ENCODE results near the gene SNRPA. TPM values are rescaled to one million over a fixed set of nuclear protein-coding genes. Genes with fewer than 3 reads are reported as not detected.
A peak's percentile ranks its signal among the peaks of the same experiment; 100 is the strongest.
"Not testable (repeated sequence)": the region's sequence is repeated elsewhere in the genome, so short reads cannot be mapped to it uniquely, and the experiment has no call there.

The SNRPA gene
- total RNA-seq, 1 donor from 2014 or later = 19.5 TPM

- peak; percentile 98 for DNase-seq (ENCODE audit: low read depth)
Observed at GRCh38 chr19:40777937-40778705, 27.1 kb downstream of the SNRPA start, which contains the start of gene RAB4B. TSS of gene RAB4B (plus strand) at chr19:40778247. CDS start at chr19:40778376, 129 bp downstream.

DNA sequence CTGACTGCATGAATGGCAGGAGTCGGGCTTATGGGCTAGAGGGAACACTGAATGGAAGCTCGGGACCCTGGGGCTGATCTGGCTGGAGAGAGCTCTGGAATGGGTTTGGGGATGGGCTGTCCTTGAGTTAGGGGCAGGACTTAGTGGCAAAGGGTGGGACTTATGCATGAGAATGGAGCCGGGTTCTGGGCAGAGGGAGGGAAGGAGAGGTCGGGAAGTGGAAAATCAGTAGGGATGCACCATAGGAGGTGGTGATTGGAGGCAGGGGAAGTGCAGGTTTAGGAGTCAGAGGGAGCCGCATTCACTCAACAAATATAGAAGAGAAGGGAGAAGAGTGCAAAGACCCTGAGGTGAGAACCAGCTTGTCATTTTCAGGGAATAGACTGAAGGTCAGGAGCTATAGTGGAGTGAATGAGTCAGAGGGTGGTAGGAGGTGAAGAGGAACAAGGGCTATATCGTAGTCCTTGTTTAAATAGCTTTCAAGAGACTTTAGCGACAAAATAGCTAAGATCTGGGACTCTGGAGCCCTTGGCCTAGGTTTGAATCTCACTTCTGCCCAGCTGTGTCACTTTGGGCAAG is 27.8 kb downstream of the SNRPA start:
- TF ChIP-seq, protein P1, sequence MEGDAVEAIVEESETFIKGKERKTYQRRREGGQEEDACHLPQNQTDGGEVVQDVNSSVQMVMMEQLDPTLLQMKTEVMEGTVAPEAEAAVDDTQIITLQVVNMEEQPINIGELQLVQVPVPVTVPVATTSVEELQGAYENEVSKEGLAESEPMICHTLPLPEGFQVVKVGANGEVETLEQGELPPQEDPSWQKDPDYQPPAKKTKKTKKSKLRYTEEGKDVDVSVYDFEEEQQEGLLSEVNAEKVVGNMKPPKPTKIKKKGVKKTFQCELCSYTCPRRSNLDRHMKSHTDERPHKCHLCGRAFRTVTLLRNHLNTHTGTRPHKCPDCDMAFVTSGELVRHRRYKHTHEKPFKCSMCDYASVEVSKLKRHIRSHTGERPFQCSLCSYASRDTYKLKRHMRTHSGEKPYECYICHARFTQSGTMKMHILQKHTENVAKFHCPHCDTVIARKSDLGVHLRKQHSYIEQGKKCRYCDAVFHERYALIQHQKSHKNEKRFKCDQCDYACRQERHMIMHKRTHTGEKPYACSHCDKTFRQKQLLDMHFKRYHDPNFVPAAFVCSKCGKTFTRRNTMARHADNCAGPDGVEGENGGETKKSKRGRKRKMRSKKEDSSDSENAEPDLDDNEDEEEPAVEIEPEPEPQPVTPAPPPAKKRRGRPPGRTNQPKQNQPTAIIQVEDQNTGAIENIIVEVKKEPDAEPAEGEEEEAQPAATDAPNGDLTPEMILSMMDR (IDR thresholded peaks at IDR 0.05; ENCODE audit: insufficient read depth, low read length, severe bottlenecking) = no peak
- FAIRE-seq = no peak
- Histone ChIP-seq H3K27me3 (ENCODE audit: control insufficient read depth, insufficient read depth, low read length) (no peaks in the 10 kb centered on the region), H3K4me3 (ENCODE audit: low read depth, low read length) (peak overlapping the region; percentile 82), H3K36me3 (ENCODE audit: control insufficient read depth, insufficient read depth, low read length) (peaks cover 3% of the 10 kb centered on the region)
- peak; percentile 55 for DNase-seq (ENCODE audit: low read depth)

More at GRCh38 chr19:40777937-40778705, 27.1 kb downstream of the SNRPA start, which contains the start of gene RAB4B:
- Histone ChIP-seq H3K36me3 (ENCODE audit: control insufficient read depth, insufficient read depth, low read length) (no peaks in the 10 kb centered on the region), H3K27me3 (ENCODE audit: control insufficient read depth, insufficient read depth, low read length) (no peaks in the 10 kb centered on the region), H3K4me3 (ENCODE audit: low read depth, low read length) (peak within 1 kb of the TSS; percentile 82)
- TF ChIP-seq, protein P1 (IDR thresholded peaks at IDR 0.05; ENCODE audit: insufficient read depth, low read length, severe bottlenecking) = peak; percentile 3
- FAIRE-seq = no peak

DNA sequence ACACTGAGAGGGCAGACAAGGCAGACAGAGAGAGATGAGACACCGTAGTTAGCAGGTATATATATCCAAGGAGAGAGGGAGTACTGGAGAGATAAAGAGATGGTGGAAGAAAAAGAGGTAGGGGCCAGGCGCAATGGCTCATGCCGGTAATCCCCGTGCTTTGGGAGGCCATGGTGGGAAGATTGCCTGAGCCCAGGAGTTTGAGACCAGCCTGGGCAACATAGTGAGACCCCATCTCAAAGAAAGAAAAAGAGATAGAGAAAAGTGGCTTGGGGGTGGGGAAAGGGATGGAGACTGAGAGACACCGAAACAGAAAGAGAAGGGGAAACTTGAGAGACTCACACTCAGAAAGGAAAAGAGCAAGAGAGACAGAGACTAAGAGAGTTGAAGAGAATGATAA is 29.6 kb downstream of the SNRPA start:
- H3K36me3 ChIP-seq (ENCODE audit: control insufficient read depth, insufficient read depth, low read length) = peaks cover 3% of the 10 kb centered on the region
- FAIRE-seq (no peak), DNase-seq (ENCODE audit: low read depth) (no peak)
- no peak overlapping the region for H3K4me3 ChIP-seq (ENCODE audit: low read depth, low read length)
- TF ChIP-seq, protein P1 (IDR thresholded peaks at IDR 0.05; ENCODE audit: insufficient read depth, low read length, severe bottlenecking) = no peak
- H3K27me3 ChIP-seq (ENCODE audit: control insufficient read depth, insufficient read depth, low read length) = no peaks in the 10 kb centered on the region

GRCh38 chr19:40781140-40781539 is 30.1 kb downstream of the SNRPA start:
- FAIRE-seq (no peak), DNase-seq (ENCODE audit: low read depth) (no peak)
- no peaks in the 10 kb centered on the region for H3K27me3 ChIP-seq (ENCODE audit: control insufficient read depth, insufficient read depth, low read length)
- peaks cover 3% of the 10 kb centered on the region for H3K36me3 ChIP-seq (ENCODE audit: control insufficient read depth, insufficient read depth, low read length)
- TF ChIP-seq, protein P1 (IDR thresholded peaks at IDR 0.05; ENCODE audit: insufficient read depth, low read length, severe bottlenecking) = no peak
- H3K4me3 ChIP-seq (ENCODE audit: low read depth, low read length) = no peak overlapping the region

DNA sequence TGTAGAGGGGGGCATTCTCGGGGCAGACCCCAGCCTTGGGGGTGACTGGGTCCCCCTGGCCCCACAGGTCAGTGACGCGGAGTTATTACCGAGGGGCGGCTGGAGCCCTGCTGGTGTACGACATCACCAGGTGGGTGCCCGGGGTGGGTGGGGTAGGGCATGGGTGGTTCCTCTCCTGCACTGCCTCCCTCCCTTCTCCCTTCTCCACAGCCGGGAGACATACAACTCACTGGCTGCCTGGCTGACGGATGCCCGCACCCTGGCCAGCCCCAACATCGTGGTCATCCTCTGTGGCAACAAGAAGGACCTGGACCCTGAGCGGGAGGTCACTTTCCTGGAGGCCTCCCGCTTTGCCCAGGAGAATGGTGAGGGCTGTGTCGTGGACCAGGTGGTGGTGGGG is 32.7 kb downstream of the SNRPA start:
- DNase-seq (ENCODE audit: low read depth) (no peak), FAIRE-seq (no peak)
- no peaks in the 10 kb centered on the region for H3K27me3 ChIP-seq (ENCODE audit: control insufficient read depth, insufficient read depth, low read length)
- H3K4me3 ChIP-seq (ENCODE audit: low read depth, low read length) = no peak overlapping the region
- H3K36me3 ChIP-seq (ENCODE audit: control insufficient read depth, insufficient read depth, low read length) = peaks cover 5% of the 10 kb centered on the region
- TF ChIP-seq, protein P1 (IDR thresholded peaks at IDR 0.05; ENCODE audit: insufficient read depth, low read length, severe bottlenecking) = no peak

- not testable (repeated sequence) for H3K36me3 ChIP-seq (ENCODE audit: control insufficient read depth, insufficient read depth, low read length); H3K4me3 ChIP-seq (ENCODE audit: low read depth, low read length); FAIRE-seq; H3K27me3 ChIP-seq (ENCODE audit: control insufficient read depth, insufficient read depth, low read length); DNase-seq (ENCODE audit: low read depth)
Observed at GRCh38 chr19:40784146-40784545, 33.1 kb downstream of the SNRPA start.
